Prostate gland (tissue), 2 donors: Measurements from ENCODE around the gene TBC1D3C.
"Not testable (repeated sequence)": the region's sequence is repeated elsewhere in the genome, so short reads cannot be mapped to it uniquely, and the experiment has no call there.

Experiments used
- CTCF ChIP-seq, 4 experiments: fragments of 200-600 bp in 2 of 4; fragments of 450-650 bp in 2 of 4; sonication (generic) in 2 of 4; IDR thresholded peaks; 1 replicate in 3 of 4; 2 replicates in 1 of 4; pipeline ENCODE4 v1.5.1; 2016 to 2019; ENCODE audit warnings: antibody characterized with exemption in 4 of 4, mild to moderate bottlenecking in 2 of 4, moderate library complexity in 2 of 4
- POLR2AphosphoS5 ChIP-seq: sonication (generic); formaldehyde crosslinking; IDR thresholded peaks from one replicate; pipeline ENCODE4 v1.6.1; 2017; ENCODE audit warnings: antibody characterized with exemption

DNA sequence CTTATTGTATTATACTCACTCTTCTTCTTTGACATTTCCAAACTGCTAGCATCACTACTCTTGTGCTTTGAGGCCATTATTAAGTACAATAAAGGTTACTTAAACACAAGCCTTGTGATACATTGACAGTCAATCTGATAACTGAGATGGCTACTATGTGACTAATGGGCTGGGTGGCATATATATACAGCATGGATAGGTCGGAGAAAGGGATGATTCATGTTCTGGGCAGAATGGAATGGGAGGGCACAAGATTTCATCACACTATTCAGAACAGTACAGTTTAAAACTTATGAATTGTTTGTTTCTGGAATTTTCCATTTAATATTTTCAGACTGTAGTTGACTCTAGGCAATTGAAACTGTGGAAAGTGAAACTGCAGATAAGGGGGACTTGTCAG, 18.9 kb upstream of the TBC1D3C start:
- not testable (repeated sequence) for TF ChIP-seq CTCF (IDR thresholded peaks at IDR 0.05); POLR2AphosphoS5
